Neuron (in vitro differentiated cells): Measurements from ENCODE around the gene TMEM191B.
"Not testable (repeated sequence)": the region's sequence is repeated elsewhere in the genome, so short reads cannot be mapped to it uniquely, and the experiment has no call there.

Source experiments
- H2AFZ ChIP-seq: one replicate; pipeline ENCODE4 v1.6.1; 2013; ENCODE audit warnings: low read depth, mild to moderate bottlenecking, inconsistent platforms, low read length, moderate library complexity
- H3K27me3 ChIP-seq: one replicate; pipeline ENCODE4 v1.6.1; 2013; ENCODE audit warnings: low read length; ENCODE audit not compliant: insufficient read depth
- H3K36me3 ChIP-seq: one replicate; pipeline ENCODE4 v1.6.1; 2013; ENCODE audit warnings: low read length; ENCODE audit not compliant: insufficient read depth
- H3K4me1 ChIP-seq: one replicate; pipeline ENCODE4 v1.6.1; 2013; ENCODE audit warnings: low read length; ENCODE audit not compliant: insufficient read depth
- H3K4me3 ChIP-seq: 2 replicates; pipeline ENCODE4 v1.5.1; 2013; ENCODE audit warnings: mild to moderate bottlenecking, low read length, moderate library complexity
- H3K9me3 ChIP-seq: one replicate; pipeline ENCODE4 v1.6.1; 2013; ENCODE audit warnings: low read length

The TMEM191B gene

GRCh38 chr22:18575686-18576085 lies 48.1 kb downstream of the TMEM191B start:
- not testable (repeated sequence) for H3K9me3 ChIP-seq, H3K27me3 ChIP-seq, H3K36me3 ChIP-seq, H3K4me3 ChIP-seq, H2AFZ ChIP-seq, H3K4me1 ChIP-seq

GRCh38 chr22:18577090-18577818 lies 49.7 kb downstream of the TMEM191B start:
- not testable (repeated sequence) for H3K27me3 ChIP-seq, H2AFZ ChIP-seq

GRCh38 chr22:18577847-18578246 lies 50.2 kb downstream of the TMEM191B start:
- not testable (repeated sequence) for H3K9me3 ChIP-seq, H3K4me3 ChIP-seq, H3K27me3 ChIP-seq, H2AFZ ChIP-seq, H3K36me3 ChIP-seq, H3K4me1 ChIP-seq

More at GRCh38 chr22:18577090-18577818, 49.7 kb downstream of the TMEM191B start:
- H3K4me1 ChIP-seq, H3K36me3 ChIP-seq, H3K4me3 ChIP-seq, H3K9me3 ChIP-seq: not testable (repeated sequence)
